GM18909 (cell line): ENCODE measurements around the gene CYP39A1.

ENCODE experiments used
- ATAC-seq: cut with Tn5 transposase; IDR thresholded peaks from one replicate; pipeline ENCODE4 v1.9.1; 2021; ENCODE audit warnings: mild to moderate bottlenecking; ENCODE audit not compliant: unreplicated experiment, poor library complexity

CYP39A1 gene

DNA sequence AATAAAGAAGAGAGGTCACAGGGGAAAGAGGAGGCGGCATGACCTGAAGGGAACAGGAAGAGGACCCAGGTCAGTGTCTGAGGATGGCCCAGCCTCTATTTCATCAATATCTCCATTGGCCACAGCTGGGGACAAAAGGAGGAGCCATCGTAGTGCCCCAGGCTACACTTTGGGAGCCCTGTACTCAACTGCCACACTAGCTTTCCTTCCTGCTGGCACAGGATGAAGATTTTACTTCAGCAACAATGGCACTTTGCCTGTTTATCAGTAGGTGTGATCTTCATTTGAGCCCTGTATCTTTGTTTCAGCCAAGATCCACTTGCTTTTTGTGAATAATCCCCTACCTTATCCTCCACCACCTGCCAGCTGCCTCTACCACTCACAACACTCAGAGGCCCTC, 126.0 kb downstream of the CYP39A1 start:
- ATAC-seq = no peak

DNA sequence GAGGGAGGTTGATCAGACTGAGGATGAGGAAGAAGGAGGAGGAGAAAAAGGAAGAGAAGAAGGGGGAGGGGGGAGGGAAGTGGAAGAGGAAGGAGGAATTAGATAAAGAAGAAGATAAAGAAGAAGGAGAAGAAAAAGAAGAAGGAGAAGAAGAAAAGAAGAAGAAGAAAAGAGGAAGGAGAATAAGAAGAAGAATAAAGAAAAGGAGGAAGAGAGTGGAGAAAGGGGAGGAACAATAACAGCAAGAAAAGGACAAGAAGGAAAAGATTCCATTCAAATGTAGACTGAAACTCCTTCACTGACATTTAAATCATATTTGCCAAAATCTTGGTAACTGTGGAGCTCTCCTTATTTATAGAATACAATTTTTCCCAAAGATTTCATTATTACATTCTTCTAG, 127.0 kb downstream of the CYP39A1 start:
- no peak for ATAC-seq

GRCh38 chr6:46521464-46521971, 131.1 kb downstream of the CYP39A1 start:
- ATAC-seq = no peak

GRCh38 chr6:46517202-46517601, 135.4 kb downstream of the CYP39A1 start:
- no peak for ATAC-seq

DNA sequence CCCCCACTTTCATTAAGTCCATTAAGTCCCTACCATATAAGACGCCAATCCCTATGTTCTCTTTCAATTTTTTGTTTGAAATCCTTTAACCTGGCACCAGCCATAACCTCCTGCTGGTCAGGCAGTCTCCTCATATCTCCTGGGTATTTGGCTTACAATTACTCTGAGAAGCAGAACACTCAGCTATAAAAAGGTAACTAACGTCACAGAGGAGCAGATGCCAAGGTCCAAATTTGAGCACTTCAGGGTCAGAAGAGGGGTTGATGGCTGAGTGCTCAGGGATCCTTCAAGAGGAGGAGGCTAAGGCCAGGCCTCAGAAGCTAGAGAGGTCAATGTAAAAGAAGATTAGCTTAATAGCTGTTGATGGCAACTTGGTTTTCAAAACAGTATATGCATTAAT, 139.1 kb downstream of the CYP39A1 start:
- no peak for ATAC-seq

DNA sequence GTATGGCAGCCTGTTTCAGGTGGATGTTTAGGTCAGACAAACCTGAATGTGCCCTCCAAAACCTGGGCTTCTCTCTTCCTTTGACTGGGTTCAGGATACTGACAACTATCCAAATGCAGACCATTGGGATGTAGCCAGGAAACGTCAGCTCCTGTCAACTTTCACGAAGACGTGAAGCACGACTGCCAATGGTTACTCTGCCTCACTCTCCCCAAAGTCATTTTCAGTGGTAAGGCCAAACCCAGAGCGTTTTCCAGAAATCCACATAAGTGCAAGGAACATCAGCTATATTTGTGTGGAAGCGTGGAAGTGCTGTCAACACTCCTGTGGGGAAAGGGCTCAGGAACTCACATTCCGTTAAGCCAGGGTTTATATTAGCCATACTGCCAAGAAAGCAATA, 141.3 kb downstream of the CYP39A1 start:
- no peak for ATAC-seq

- no peak for ATAC-seq
These were observed 142.0 kb downstream of the CYP39A1 start for GRCh38 chr6:46510651-46511050.

DNA sequence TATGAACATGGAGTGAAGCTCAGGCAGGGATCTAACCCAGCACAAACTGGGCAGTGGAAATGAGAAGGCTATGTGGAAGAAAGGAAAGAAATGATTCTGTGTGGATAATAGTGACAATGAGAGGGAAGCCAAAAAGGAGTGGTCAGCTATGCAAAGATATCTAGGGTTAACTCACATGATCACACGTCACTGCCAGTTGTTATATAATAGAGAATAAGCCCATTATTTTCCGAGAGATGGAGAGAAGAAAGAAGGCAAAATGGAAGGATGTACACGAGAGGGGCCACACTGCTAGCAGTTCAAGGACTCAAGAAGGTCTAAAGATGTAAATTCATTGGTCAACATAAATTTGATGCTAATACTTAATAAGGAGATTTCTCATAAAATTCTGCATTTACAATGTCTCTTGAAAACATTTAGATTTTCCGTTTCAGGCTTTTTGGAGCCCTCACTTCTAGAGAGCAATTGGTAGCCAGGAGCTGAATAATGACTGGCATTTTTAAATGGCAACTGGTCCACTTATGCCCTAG, 142.6 kb downstream of the CYP39A1 start:
- ATAC-seq = no peak

GRCh38 chr6:46509063-46509462, 143.6 kb downstream of the CYP39A1 start:
- ATAC-seq = no peak

DNA sequence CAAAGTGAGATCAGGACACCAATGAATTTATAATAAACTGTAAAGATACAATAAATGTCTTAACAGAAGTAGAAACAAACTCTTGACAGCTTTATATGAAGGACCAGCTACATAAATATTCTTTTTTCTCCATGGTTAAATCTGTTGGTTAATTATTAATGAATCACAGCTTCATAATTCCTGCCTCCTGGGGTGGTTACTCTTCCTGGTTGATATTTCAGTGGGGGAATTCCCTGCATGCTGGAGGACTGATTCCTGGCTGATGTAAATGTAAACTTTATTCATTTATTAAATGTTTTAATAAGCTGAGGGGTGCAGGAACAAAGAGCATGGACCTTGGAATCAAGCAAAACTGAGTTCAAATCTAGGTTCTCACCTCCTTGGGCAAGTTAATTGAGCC, 145.2 kb downstream of the CYP39A1 start:
- ATAC-seq = no peak

GRCh38 chr6:46505693-46506512, 146.7 kb downstream of the CYP39A1 start:
- ATAC-seq = no peak

DNA sequence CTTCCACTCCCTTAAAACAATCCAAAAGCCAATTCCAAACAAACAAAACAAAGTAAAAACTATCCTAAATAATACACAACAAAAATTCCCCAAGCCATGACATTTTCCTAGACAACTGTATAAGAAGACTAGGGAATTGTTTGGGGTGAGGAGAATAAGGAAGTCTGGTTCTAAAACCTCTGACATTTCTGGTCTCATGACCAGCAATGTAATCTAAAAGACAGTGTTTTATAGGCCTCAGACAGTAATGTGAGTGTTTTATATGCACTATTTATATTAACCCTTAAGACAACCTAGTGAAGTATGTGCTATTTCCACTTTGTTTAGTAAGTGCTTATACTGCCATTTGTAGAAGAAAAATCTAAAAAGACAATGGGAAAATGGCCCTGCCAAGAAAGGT, 148.4 kb downstream of the CYP39A1 start:
- ATAC-seq = no peak

- no peak for ATAC-seq
These were observed 150.0 kb downstream of the CYP39A1 start for GRCh38 chr6:46502486-46503119.

DNA sequence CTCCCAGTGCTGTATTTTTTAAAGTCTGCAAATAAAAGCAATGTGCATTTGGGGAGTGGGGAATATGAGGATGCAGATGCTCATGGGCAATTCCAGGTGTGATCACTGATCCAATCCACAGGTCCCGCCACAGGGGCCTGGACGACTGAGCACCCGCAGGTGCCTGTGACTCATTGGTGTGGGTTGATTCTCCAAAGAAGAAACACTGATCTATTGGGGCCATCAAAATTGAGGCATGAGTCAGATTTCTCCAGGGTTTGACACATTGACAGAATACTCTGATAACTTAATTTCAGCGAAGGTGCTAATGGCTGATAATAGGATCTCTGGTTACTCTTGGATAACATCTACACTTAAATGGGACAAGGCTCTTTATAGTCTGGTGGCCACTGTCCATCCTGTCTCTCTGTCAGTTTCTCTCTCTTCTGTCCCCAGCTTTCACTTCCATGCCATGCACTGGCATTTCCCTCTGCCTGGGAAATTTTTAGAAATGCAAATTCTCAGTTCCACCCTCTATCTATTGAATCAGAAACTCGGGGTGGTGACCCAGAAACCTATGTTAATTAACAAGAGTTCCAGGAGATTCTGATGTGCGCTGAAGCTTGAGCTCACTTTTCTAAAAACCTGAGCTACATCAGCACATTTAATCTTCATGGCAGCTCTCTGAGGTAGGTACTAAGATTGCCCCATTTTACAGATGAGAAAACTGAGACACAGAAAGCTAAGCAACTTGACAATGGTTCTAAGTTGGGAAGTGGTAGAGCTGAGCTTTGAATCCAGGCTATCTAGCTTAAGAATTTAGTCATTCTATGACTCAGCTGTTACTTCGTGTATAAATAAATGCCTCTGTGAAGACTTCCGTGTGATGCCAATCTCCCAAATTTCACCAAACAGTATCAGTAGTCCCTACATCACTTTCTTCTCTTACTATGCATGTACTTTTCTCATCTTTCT, 151.2 kb downstream of the CYP39A1 start:
- ATAC-seq = no peak

GRCh38 chr6:46500382-46500781, 152.2 kb downstream of the CYP39A1 start:
- no peak for ATAC-seq
